HG02884 (cell line): ENCODE data around the gene TUBGCP6.

Experiments
- ATAC-seq: cut with Tn5 transposase; IDR thresholded peaks from one replicate; pipeline ENCODE4 v1.9.1; 2021; ENCODE audit warnings: mild to moderate bottlenecking, moderate library complexity; ENCODE audit not compliant: unreplicated experiment

TUBGCP6 gene

GRCh38 chr22:50264104-50264745 is 19.4 kb upstream of the TUBGCP6 start:
- no peak for ATAC-seq

- no peak for ATAC-seq
Observed at GRCh38 chr22:50262973-50263617, 18.3 kb upstream of the TUBGCP6 start.

DNA sequence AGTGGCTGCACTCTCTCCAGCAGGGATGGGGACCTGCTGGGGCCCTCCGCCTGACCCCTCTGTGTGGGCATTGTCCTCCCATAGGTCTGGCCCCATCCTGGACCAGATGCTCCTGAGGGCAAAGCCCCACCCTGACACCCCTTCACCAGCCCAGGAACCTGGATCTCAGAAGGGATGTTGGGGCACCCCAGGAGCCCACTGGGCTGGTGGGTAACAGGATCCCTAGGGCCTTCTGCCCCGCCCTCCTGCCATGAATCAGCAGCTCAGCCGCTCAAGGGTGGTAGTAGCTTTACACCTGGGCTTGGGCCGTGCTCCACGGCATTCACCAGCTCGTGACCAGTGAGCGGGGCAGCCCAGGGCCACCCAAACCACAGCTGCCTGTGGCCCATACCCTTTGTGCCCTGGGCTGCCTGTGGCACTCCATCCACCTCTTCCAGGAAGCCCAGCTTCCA is 17.7 kb upstream of the TUBGCP6 start:
- no peak for ATAC-seq

GRCh38 chr22:50261615-50262459 is 17.0 kb upstream of the TUBGCP6 start, which contains the start of gene MAPK12:
TSS of gene MAPK12 (minus strand) at chr22:50261683. CDS start at chr22:50261509, 174 bp downstream.
- ATAC-seq: no peak

DNA sequence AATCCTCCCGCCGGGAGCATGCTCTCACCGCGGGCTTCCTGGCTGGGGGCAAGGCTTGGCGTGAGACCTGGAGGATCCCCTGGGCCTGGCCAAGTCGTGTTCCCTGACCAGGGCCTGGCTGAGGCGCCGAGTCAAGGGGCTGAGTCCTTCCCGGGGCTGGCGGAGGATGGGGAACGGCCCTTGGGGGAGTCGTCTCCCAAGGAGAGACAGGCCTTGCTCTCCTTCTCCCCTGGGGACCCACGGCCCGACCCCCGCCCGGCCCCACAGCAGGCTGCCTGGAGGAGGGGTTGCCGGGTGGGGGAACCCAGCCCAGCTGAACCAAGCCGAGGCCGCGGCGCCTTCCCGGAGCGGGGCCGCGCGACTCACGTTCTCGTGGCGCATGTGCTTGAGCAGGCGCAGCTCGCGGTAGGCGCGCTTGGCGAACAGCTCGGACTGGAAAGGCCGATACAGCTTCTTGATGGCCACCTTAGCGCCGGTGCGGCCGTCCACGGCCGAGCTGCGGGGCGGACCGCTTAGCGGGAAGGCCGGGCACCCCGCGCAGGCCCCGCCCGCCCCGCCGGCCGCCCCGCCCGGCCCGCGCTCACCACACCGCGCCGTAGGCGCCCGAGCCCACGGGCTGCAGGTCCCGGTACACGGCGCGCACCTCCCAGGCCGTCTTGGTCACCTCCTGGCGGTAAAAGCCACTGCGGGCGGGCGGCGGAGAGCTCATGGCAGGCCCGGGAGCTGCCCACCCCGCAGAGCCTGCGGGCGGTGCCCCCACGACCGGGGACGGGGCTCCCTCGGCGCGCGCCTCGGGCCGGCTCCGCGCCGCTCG is 16.2 kb upstream of the TUBGCP6 start:
- ATAC-seq: no peak

DNA sequence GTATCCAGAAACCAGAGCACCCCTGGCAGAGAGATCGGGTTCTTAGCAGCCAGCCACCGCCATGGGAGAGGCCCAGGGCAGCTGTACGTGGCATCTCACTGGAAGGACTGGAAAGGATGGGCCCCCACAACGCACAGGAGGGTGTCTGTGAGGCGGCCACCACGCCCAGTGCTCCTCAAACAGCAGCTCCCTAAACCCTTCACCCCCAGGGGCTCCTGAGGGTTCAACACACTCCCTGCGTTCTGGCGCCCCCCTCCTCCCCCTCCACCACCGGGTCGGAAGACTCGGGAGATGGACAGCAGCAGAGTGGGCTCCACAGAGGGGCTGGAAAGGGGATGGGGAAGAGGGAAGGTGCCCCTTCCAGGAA is 15.6 kb upstream of the TUBGCP6 start:
- no peak for ATAC-seq

DNA sequence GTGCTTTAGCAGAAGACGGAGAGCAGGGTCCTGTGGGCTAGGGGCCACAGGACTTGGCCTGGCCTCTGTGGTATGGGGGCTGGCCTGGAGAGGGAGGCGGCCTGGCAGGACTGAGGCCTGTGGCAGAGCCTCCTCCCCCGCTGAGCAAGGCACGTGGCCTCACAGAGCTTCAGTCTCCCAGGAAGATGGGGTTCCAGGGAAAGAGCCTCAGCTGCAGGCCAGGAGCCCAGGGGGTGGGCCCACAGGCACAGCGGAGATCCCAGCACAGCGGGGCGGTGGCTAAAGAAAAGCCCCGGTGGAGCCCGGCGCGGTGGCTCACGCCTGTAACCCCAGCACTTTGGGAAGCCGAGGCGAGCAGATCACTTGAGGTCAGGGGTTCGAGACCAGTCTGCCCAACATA is 14.5 kb upstream of the TUBGCP6 start:
- no peak for ATAC-seq

GRCh38 chr22:50258361-50259292 is 13.8 kb upstream of the TUBGCP6 start:
- no peak for ATAC-seq

DNA sequence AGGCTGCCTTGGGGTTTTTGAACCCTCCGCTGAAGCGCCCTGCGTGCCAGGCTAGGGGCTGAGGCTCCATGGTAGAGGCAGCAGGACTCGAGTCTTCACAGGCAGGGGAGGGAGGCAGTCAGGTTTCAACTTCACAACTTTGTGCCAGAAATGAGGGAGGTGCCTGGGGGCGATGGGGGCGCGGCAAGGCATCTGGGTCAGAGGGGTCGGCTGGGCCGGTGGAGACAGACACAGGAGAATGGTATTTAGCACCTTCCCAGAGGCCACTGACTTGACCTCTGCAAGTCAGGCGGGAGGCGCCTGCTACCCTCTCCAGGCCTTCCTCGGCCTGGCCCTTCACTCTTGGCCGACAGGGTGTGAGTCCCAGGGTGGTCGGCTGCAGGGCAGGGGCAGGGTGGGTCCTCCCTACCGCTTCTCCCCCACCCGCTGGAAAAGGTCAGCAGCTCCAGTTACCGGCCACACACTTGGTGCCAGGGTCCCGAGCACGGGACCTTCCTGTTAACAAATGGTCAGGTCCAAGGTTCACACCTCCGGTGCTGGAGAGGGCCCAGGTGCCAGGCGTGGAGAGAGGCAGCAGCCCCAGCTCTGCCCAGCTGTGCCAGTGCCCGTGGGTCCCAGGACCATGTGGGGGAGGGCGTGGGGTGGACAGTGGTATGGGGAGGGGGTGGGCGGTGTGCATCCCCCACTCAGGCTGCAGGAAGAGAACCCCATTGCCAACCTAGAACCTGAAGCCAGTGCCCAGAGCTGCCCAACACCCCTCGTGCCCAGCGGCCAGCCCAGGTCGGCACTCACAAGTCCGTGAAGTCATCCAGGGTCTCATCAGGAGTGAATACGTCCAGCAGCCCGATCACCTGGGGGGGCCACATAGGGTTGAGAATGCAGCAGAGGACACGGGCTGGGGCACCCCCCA is 12.9 kb upstream of the TUBGCP6 start:
- no peak for ATAC-seq

- ATAC-seq: no peak
Observed at GRCh38 chr22:50257041-50257440, 12.2 kb upstream of the TUBGCP6 start.

GRCh38 chr22:50256258-50256862 is 11.5 kb upstream of the TUBGCP6 start:
- no peak for ATAC-seq

- ATAC-seq: no peak
Observed at GRCh38 chr22:50255607-50256006, 10.8 kb upstream of the TUBGCP6 start.

DNA sequence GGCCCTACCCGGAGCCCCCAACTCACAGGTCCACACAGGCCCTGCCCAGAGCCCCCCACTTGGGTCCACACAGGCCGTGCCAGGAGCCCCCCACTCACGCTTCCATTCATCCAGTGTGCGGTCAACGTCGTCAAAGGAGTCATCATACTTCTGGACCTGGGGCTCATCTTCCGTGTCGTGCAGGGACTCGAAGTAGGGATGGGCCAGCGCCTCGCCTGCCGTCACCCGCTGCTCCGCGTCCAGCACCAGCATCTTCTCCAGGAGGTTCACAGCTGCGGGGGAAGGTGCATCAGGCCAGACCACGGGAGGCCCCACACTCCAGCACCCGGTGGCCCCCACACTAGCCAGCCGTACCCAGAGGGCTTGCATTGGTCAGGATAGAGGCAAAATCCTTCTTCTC is 10.3 kb upstream of the TUBGCP6 start:
- no peak for ATAC-seq

DNA sequence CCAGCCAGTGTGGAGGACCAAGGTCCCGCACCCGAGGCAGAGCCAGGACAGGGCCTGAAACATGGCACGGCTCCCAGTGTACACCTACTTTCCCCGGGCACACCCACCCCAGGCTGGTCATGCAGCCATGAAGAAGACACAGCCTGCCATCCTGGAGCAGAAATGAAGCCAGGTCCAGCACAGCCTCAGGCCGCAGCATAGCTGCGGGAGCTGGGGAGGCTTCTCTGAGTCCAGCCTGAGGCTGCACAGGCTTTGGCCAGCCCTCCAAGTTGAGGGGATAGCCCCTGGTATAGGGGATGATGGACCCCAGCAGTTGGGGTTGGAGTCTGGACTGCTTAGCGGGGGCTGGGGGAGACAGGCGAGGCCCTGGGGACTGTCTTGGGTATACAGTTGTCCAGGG is 9.1 kb upstream of the TUBGCP6 start:
- no peak for ATAC-seq

GRCh38 chr22:50253046-50253915 is 8.5 kb upstream of the TUBGCP6 start:
- no peak for ATAC-seq

- no peak for ATAC-seq
Observed at GRCh38 chr22:50252082-50253045, 7.5 kb upstream of the TUBGCP6 start.
